ENCODE measurements around the gene RICTOR.

GRCh38 chr5:38996123-38996522 lies 78.1 kb downstream of the RICTOR start:
- no peak for TF ChIP-seq CTCF (IDR thresholded peaks at IDR 0.05)
- TF ChIP-seq EP300 (IDR thresholded peaks at IDR 0.05) = no peak

Data from ovary (tissue), 3 donors.